Mesendoderm (in vitro differentiated cells): ENCODE data around the gene TBC1D3B.

Experiments used
- DNase-seq: peaks from one replicate; pipeline ENCODE4 v3.0.0; 2013
- H2AK5ac ChIP-seq: 2 replicates; pipeline ENCODE4 v1.6.1; 2013; ENCODE audit warnings: low read length, inconsistent platforms
- H2BK120ac ChIP-seq: 2 replicates; pipeline ENCODE4 v1.6.1; 2013; ENCODE audit warnings: low read depth, mild to moderate bottlenecking, low read length, moderate library complexity, mixed read lengths
- H2BK15ac ChIP-seq: replicated peaks from 2 replicates; pipeline ENCODE4 v1.6.1; 2013; ENCODE audit warnings: low read depth, mild to moderate bottlenecking, moderate library complexity
- H2BK5ac ChIP-seq: 2 replicates; pipeline ENCODE4 v1.6.1; 2013; ENCODE audit warnings: low read length, inconsistent platforms
- H3K18ac ChIP-seq: 2 replicates; pipeline ENCODE4 v1.6.1; 2013; ENCODE audit warnings: mild to moderate bottlenecking, low read length, mixed read lengths
- H3K23ac ChIP-seq: one replicate; pipeline ENCODE4 v1.6.1; 2013; ENCODE audit warnings: low read length
- H3K27ac ChIP-seq: 2 replicates; pipeline ENCODE4 v1.5.1; 2013; ENCODE audit warnings: low read depth, mild to moderate bottlenecking, inconsistent platforms, low read length, moderate library complexity
- H3K27me3 ChIP-seq: 2 replicates; pipeline ENCODE4 v1.6.1; 2013; ENCODE audit warnings: low read length, control low read depth, mild to moderate bottlenecking, inconsistent platforms; ENCODE audit not compliant: insufficient read depth, poor library complexity
- H3K36me3 ChIP-seq: 2 replicates; pipeline ENCODE4 v1.6.1; 2013; ENCODE audit warnings: low read length, inconsistent platforms; ENCODE audit not compliant: control insufficient read depth, insufficient read depth
- H3K4ac ChIP-seq: one replicate; pipeline ENCODE4 v1.6.1; 2013; ENCODE audit warnings: low read depth, mild to moderate bottlenecking, low read length, moderate library complexity
- H3K4me1 ChIP-seq: 2 replicates; pipeline ENCODE4 v1.6.1; 2013; ENCODE audit warnings: low read depth, low read length, inconsistent platforms; ENCODE audit not compliant: control insufficient read depth
- H3K4me2 ChIP-seq: 2 replicates; pipeline ENCODE4 v1.6.1; 2013; ENCODE audit warnings: low read length
- H3K4me3 ChIP-seq: 2 replicates; pipeline ENCODE4 v1.5.1; 2013; ENCODE audit warnings: mild to moderate bottlenecking, low read length
- H3K56ac ChIP-seq: one replicate; pipeline ENCODE4 v1.6.1; 2013; ENCODE audit warnings: low read length
- H3K79me1 ChIP-seq: 2 replicates; pipeline ENCODE4 v1.6.1; 2013; ENCODE audit warnings: low read length, inconsistent platforms
- H3K79me2 ChIP-seq: 2 replicates; pipeline ENCODE4 v1.6.1; 2013; ENCODE audit warnings: mild to moderate bottlenecking, low read length; ENCODE audit not compliant: control insufficient read depth, insufficient read depth
- H3K9ac ChIP-seq: 2 replicates; pipeline ENCODE4 v1.6.1; 2013; ENCODE audit warnings: low read length, inconsistent platforms
- H4K5ac ChIP-seq: one replicate; pipeline ENCODE4 v1.6.1; 2013; ENCODE audit warnings: low read length
- H4K8ac ChIP-seq: one replicate; pipeline ENCODE4 v1.6.1; 2013; ENCODE audit warnings: low read depth, mild to moderate bottlenecking, control low read depth, low read length, moderate library complexity
- WGBS: extraction: QIAGEN DNeasy Blood & Tissue Kit; methylation state at CpG from one replicate; pipeline ENCODE4 v1.1.7; 2013; ENCODE audit warnings: low lambda C conversion rate, missing lambda C conversion rate; ENCODE audit not compliant: insufficient coverage; ENCODE audit errors: extremely low coverage; 5-methylcytosine and 5-hydroxymethylcytosine counted together

The TBC1D3B gene

GRCh38 chr17:36128411-36128978 is 47.9 kb downstream of the TBC1D3B start:
- Histone ChIP-seq H3K36me3 (no peaks in the 10 kb centered on the region), H3K4me3 (no peak overlapping the region), H2BK15ac (no peak overlapping the region), H3K18ac (no peak overlapping the region), H3K79me1 (no peaks in the 10 kb centered on the region), H4K5ac (no peak overlapping the region), H3K27me3 (no peaks in the 10 kb centered on the region), H4K8ac (no peak overlapping the region), H3K79me2 (no peaks in the 10 kb centered on the region), H2BK120ac (no peak overlapping the region), H3K56ac (no peak overlapping the region), H2BK5ac (no peak overlapping the region), H3K23ac (no peak overlapping the region), H2AK5ac (no peak overlapping the region), H3K27ac (no peak overlapping the region), H3K4me1 (no peaks in the 10 kb centered on the region), H3K9ac (no peak overlapping the region), H3K4me2 (no peak overlapping the region), H3K4ac (no peak overlapping the region)
- DNase-seq: no peak
- WGBS: no CpG with 5 or more reads among the region's 4 CpGs

GRCh38 chr17:36127911-36128310 is 48.5 kb downstream of the TBC1D3B start:
- Histone ChIP-seq H3K27me3 (no peaks in the 10 kb centered on the region), H2BK15ac (no peak overlapping the region), H3K79me1 (no peaks in the 10 kb centered on the region), H3K4me1 (no peaks in the 10 kb centered on the region), H3K4me3 (no peak overlapping the region), H3K27ac (no peak overlapping the region), H3K9ac (no peak overlapping the region), H2BK120ac (no peak overlapping the region), H2AK5ac (no peak overlapping the region), H3K4ac (no peak overlapping the region), H3K4me2 (no peak overlapping the region), H3K36me3 (no peaks in the 10 kb centered on the region), H3K79me2 (no peaks in the 10 kb centered on the region), H3K23ac (no peak overlapping the region), H4K5ac (no peak overlapping the region), H4K8ac (no peak overlapping the region), H2BK5ac (no peak overlapping the region), H3K18ac (no peak overlapping the region), H3K56ac (no peak overlapping the region)
- DNase-seq: no peak
- WGBS: no CpG with 5 or more reads among the region's 6 CpGs

- no peak overlapping the region for H2AK5ac ChIP-seq
- H3K27ac ChIP-seq: no peak overlapping the region
- no peak overlapping the region for H3K56ac ChIP-seq
- no peak overlapping the region for H4K8ac ChIP-seq
- no peak overlapping the region for H3K4me3 ChIP-seq
- no peak overlapping the region for H3K18ac ChIP-seq
- no peak overlapping the region for H2BK5ac ChIP-seq
- no peaks in the 10 kb centered on the region for H3K4me1 ChIP-seq
- no peaks in the 10 kb centered on the region for H3K79me1 ChIP-seq
- no peak overlapping the region for H3K4ac ChIP-seq
- H3K9ac ChIP-seq: no peak overlapping the region
- H3K4me2 ChIP-seq: no peak overlapping the region
- no peaks in the 10 kb centered on the region for H3K36me3 ChIP-seq
- no CpG with 5 or more reads among the region's 7 CpGs for WGBS
- no peaks in the 10 kb centered on the region for H3K27me3 ChIP-seq
- H3K79me2 ChIP-seq: no peaks in the 10 kb centered on the region
- H4K5ac ChIP-seq: no peak overlapping the region
- no peak for DNase-seq
- no peak overlapping the region for H2BK120ac ChIP-seq
- H2BK15ac ChIP-seq: no peak overlapping the region
- no peak overlapping the region for H3K23ac ChIP-seq
Observed at GRCh38 chr17:36127199-36127893, 49.1 kb downstream of the TBC1D3B start.

- Histone ChIP-seq H3K23ac (peak overlapping the region; percentile 15), H2BK5ac (no peak overlapping the region), H3K56ac (no peak overlapping the region), H3K27me3 (no peaks in the 10 kb centered on the region), H3K4me3 (no peak overlapping the region), H3K4ac (no peak overlapping the region), H3K18ac (no peak overlapping the region), H3K79me2 (no peaks in the 10 kb centered on the region), H2BK120ac (no peak overlapping the region), H3K27ac (no peak overlapping the region), H3K4me1 (no peaks in the 10 kb centered on the region), H4K8ac (no peak overlapping the region), H3K79me1 (no peaks in the 10 kb centered on the region), H2AK5ac (no peak overlapping the region), H4K5ac (no peak overlapping the region), H3K9ac (no peak overlapping the region), H3K4me2 (no peak overlapping the region), H2BK15ac (no peak overlapping the region), H3K36me3 (no peaks in the 10 kb centered on the region)
- peak; percentile 41 for DNase-seq
- WGBS: no CpG with 5 or more reads among the region's 9 CpGs
Observed at GRCh38 chr17:36124879-36125824, 51.3 kb downstream of the TBC1D3B start.

- DNase-seq: no peak
- Histone ChIP-seq H3K36me3 (no peaks in the 10 kb centered on the region), H2BK120ac (no peak overlapping the region), H3K4me3 (no peak overlapping the region), H3K79me1 (no peaks in the 10 kb centered on the region), H2AK5ac (no peak overlapping the region), H4K8ac (no peak overlapping the region), H2BK15ac (no peak overlapping the region), H3K4ac (no peak overlapping the region), H3K79me2 (no peaks in the 10 kb centered on the region), H4K5ac (no peak overlapping the region), H3K4me2 (no peak overlapping the region), H3K9ac (no peak overlapping the region), H3K27ac (no peak overlapping the region), H3K18ac (no peak overlapping the region), H3K27me3 (no peaks in the 10 kb centered on the region), H3K56ac (no peak overlapping the region), H3K23ac (no peak overlapping the region), H2BK5ac (no peak overlapping the region), H3K4me1 (no peaks in the 10 kb centered on the region)
- whole genome bisulfite sequencing: no CpG with 5 or more reads among the region's 2 CpGs
Observed at GRCh38 chr17:36123431-36123830, 53.0 kb downstream of the TBC1D3B start.
